Esophagus (tissue), 2 donors: ENCODE data around the gene CPNE6. TPM values are rescaled to one million over a fixed set of nuclear protein-coding genes. Genes with fewer than 3 reads are reported as not detected.

ENCODE experiments used
- H3K27ac ChIP-seq, 2 donors: one replicate each; pipeline ENCODE4 v1.5.1; 2013; ENCODE audit warnings: low read depth in 2 of 2, mild to moderate bottlenecking in 2 of 2, inconsistent platforms in 1 of 2, low read length in 1 of 2, moderate library complexity in 1 of 2
- H3K27me3 ChIP-seq, 2 donors: one replicate each; pipeline ENCODE4 v1.6.1; 2013; ENCODE audit warnings: low read length in 2 of 2, control low read depth in 1 of 2, mild to moderate bottlenecking in 1 of 2; ENCODE audit not compliant: insufficient read depth in 2 of 2, control insufficient read depth in 1 of 2
- H3K36me3 ChIP-seq, 2 donors: one replicate each; pipeline ENCODE4 v1.6.1; 2013; ENCODE audit warnings: low read length in 1 of 2; ENCODE audit not compliant: control insufficient read depth in 2 of 2, insufficient read depth in 2 of 2
- H3K4me1 ChIP-seq, 2 donors: one replicate each; pipeline ENCODE4 v1.6.1; 2013; ENCODE audit warnings: low read length in 1 of 2; ENCODE audit not compliant: control insufficient read depth in 2 of 2, insufficient read depth in 2 of 2
- H3K4me3 ChIP-seq, 2 donors: one replicate each; pipeline ENCODE4 v1.5.1; 2013; ENCODE audit warnings: low read length in 2 of 2, mild to moderate bottlenecking in 2 of 2, low read depth in 1 of 2, moderate library complexity in 1 of 2
- H3K9me3 ChIP-seq, 2 donors: one replicate each; pipeline ENCODE4 v1.6.1; 2013; ENCODE audit warnings: mild to moderate bottlenecking in 2 of 2, low read depth in 1 of 2, low read length in 1 of 2, moderate library complexity in 1 of 2; ENCODE audit not compliant: control insufficient read depth in 2 of 2, insufficient read depth in 1 of 2
- WGBS, 2 donors: extraction: QIAGEN DNeasy Blood & Tissue Kit; methylation state at CpG; one replicate each; pipeline ENCODE4 v1.1.7; 2013; 5-methylcytosine and 5-hydroxymethylcytosine counted together
- polyA plus RNA-seq, 2 donors: library from polyadenylated mRNA; stranded (reverse); fragments of 200-250 nt; gene quantifications; one replicate each; pipeline ENCODE4 v1.2.3, GENCODE V29; 2013
- donor health status: healthy with polysubstance abuse.
- donor health status: Bipolar disorder and iron deficiency.

Gene CPNE6
- polyA plus RNA-seq, 2 donors = 0.06 TPM; not detected in 1

DNA sequence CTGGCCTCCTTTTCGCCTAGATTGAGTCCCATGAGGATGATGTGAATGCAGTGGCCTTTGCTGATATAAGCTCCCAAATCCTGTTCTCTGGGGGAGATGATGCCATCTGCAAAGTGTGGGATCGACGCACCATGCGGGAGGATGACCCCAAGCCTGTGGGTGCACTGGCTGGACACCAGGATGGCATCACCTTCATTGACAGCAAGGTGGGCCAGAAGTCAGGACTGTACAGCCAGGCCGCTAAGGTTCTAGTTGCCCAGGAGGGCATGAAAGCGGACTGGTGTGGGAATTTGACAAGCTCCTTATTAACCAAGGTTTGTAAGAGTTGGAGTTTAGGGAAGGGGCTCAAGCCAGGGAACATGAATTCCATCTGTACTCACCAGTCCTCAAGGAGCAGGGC, 48.3 kb downstream of the CPNE6 start:
- Histone ChIP-seq H3K4me3 (no peak overlapping the region), H3K9me3 (no peaks in the 10 kb centered on the region), H3K27ac (no peak overlapping the region), H3K27me3 (no peaks in the 10 kb centered on the region), H3K4me1 (peaks cover 0 to 2% of the 10 kb centered on the region in 2 donors), H3K36me3 (peaks cover 26 to 40% of the 10 kb centered on the region in 2 donors)
- 98% methylated on average over 6 of the region's 6 CpGs for WGBS, 2 donors

DNA sequence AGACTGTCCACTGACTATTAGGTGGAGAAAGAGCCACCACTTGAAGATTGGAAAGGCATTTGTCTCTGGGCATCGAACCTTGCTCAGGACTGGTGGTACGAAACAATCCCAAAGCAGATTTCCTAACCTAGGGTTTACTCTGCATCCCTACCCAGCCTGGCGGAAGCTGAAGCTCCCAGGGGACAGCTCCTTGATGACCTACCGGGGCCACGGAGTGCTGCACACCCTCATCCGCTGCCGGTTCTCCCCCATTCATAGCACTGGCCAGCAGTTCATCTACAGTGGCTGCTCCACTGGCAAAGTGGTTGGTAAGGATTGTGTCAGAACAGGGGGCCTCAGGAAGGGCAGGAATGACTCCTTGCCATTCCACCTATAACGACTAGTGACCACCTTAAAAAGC, 49.8 kb downstream of the CPNE6 start:
- peaks cover 26 to 40% of the 10 kb centered on the region in 2 donors for H3K36me3 ChIP-seq
- no peaks in the 10 kb centered on the region for H3K4me1 ChIP-seq
- H3K9me3 ChIP-seq = no peaks in the 10 kb centered on the region
- 95 to 97% methylated on average over 8 of the region's 8 CpGs for WGBS, 2 donors
- no peaks in the 10 kb centered on the region for H3K27me3 ChIP-seq
- H3K4me3 ChIP-seq = no peak overlapping the region
- H3K27ac ChIP-seq = no peak overlapping the region

- no peaks in the 10 kb centered on the region for H3K9me3 ChIP-seq
- no peaks in the 10 kb centered on the region for H3K4me1 ChIP-seq
- WGBS, 2 donors = 97 to 98% methylated on average over 4 of the region's 4 CpGs
- H3K27ac ChIP-seq = no peak overlapping the region
- H3K27me3 ChIP-seq = no peaks in the 10 kb centered on the region
- peaks cover 23 to 36% of the 10 kb centered on the region in 2 donors for H3K36me3 ChIP-seq
- H3K4me3 ChIP-seq = no peak overlapping the region
Measured at GRCh38 chr14:24122416-24122815, 51.1 kb downstream of the CPNE6 start.

- Histone ChIP-seq H3K36me3 (peaks cover 21 to 34% of the 10 kb centered on the region in 2 donors), H3K4me3 (no peak overlapping the region), H3K4me1 (no peaks in the 10 kb centered on the region), H3K9me3 (no peaks in the 10 kb centered on the region), H3K27me3 (no peaks in the 10 kb centered on the region), H3K27ac (no peak overlapping the region)
- 90 to 92% methylated on average over 8 of the region's 8 CpGs for WGBS, 2 donors
Measured at GRCh38 chr14:24122898-24123297, 51.5 kb downstream of the CPNE6 start.

GRCh38 chr14:24123424-24124417, 52.4 kb downstream of the CPNE6 start:
- no peak overlapping the region for H3K4me3 ChIP-seq
- peaks cover 14 to 30% of the 10 kb centered on the region in 2 donors for H3K36me3 ChIP-seq
- H3K4me1 ChIP-seq = no peaks in the 10 kb centered on the region
- H3K27ac ChIP-seq = no peak overlapping the region
- no peaks in the 10 kb centered on the region for H3K9me3 ChIP-seq
- WGBS, 2 donors = 83 to 84% methylated on average over 9 of the region's 9 CpGs
- H3K27me3 ChIP-seq = no peaks in the 10 kb centered on the region

DNA sequence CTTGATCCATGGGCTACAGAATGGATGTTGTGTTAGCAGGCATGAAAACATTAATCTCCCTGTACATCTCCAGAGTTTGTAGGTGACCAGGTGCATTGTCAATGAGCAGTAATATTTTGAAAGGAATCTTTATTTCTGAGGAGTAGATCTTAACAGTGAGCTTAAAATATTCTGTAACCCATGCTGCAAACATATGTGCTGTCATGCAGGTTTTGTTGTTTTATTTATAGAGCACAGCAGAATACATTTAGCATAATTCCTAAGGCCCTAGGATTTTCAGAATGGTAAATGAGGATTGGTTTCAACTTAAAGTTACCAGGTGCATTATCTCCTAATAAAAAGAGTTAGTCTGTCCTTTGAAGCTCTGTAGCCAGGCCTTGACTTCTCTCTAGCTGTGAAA, 55.6 kb downstream of the CPNE6 start:
- Histone ChIP-seq H3K36me3 (peaks cover 8 to 11% of the 10 kb centered on the region in 2 donors), H3K4me1 (peaks cover 0 to 5% of the 10 kb centered on the region in 2 donors), H3K4me3 (no peak overlapping the region), H3K27ac (no peak overlapping the region), H3K27me3 (no peaks in the 10 kb centered on the region), H3K9me3 (no peaks in the 10 kb centered on the region)

DNA sequence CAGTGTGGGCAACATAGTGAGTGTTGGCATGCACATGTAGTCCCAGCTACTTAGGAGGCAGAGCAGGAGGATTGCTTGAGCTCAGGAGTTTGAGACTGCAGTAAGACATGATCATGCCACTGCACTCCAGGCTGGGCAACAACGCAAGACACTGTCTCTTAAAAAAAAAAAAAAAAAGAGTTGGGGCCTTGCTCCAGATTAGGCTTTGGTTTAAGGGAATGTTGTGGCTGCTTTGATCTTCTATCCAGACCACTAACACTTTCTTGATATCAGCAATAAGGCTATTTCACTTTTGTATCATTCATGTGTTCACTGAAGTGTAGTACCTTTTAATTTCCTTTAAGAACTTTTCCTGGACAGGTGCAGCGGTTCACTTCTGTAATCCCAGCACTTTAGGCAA, 56.3 kb downstream of the CPNE6 start:
- H3K4me1 ChIP-seq = peaks cover 0 to 5% of the 10 kb centered on the region in 2 donors
- H3K27me3 ChIP-seq = no peaks in the 10 kb centered on the region
- peaks cover 6 to 10% of the 10 kb centered on the region in 2 donors for H3K36me3 ChIP-seq
- H3K27ac ChIP-seq = no peak overlapping the region
- 80 to 95% methylated on average over 2 of the region's 2 CpGs for WGBS, 2 donors
- H3K4me3 ChIP-seq = no peak overlapping the region
- no peaks in the 10 kb centered on the region for H3K9me3 ChIP-seq

Other genes with a start within 250 kb of the CPNE6 start
- 10 to 100 TPM; 39.2 to 56.4 TPM for gene DHRS4, start 117.8 kb upstream of the CPNE6 start, polyA plus RNA-seq
- gene DHRS4L2, start 82.6 kb upstream of the CPNE6 start, polyA plus RNA-seq = 10 to 100 TPM; 32.9 to 43.5 TPM
- 1 to 10 TPM in 1 of 2 donors, under 1 TPM in 1; 0.55 to 2.3 TPM for gene CARMIL3, start 19.6 kb upstream of the CPNE6 start, polyA plus RNA-seq
- 10 to 100 TPM; 10.1 to 29.2 TPM for gene PCK2, start 22.7 kb downstream of the CPNE6 start, polyA plus RNA-seq
- 10 to 100 TPM; 21.5 to 41.6 TPM for gene DCAF11, start 43.2 kb downstream of the CPNE6 start, polyA plus RNA-seq
- 1 to 10 TPM in 1 of 2 donors, under 1 TPM in 1; 0.86 to 1.4 TPM for gene NRL, start 43.4 kb downstream of the CPNE6 start, polyA plus RNA-seq
- gene FITM1, start 59.1 kb downstream of the CPNE6 start, polyA plus RNA-seq = 1 to 10 TPM in 1 of 2 donors, under 1 TPM in 1; 0.60 to 1.1 TPM
- 100 to 1,000 TPM; 146 to 198 TPM for gene PSME1, start 64.6 kb downstream of the CPNE6 start, polyA plus RNA-seq
- 10 to 100 TPM; 24.5 to 26.6 TPM for gene EMC9, start 70.0 kb downstream of the CPNE6 start, polyA plus RNA-seq
- 100 to 1,000 TPM; 143 to 233 TPM for gene PSME2, start 75.0 kb downstream of the CPNE6 start, polyA plus RNA-seq
- 10 to 100 TPM; 27.4 to 70.6 TPM for gene RNF31, start 75.9 kb downstream of the CPNE6 start, polyA plus RNA-seq
- 10 to 100 TPM; 35.0 to 43.5 TPM for gene IRF9, start 89.7 kb downstream of the CPNE6 start, polyA plus RNA-seq
- 1 to 10 TPM; 3.9 to 10.0 TPM for gene REC8, start 100.5 kb downstream of the CPNE6 start, polyA plus RNA-seq
- gene IPO4, start 117.3 kb downstream of the CPNE6 start, polyA plus RNA-seq = 10 to 100 TPM; 12.3 to 23.5 TPM
- gene TM9SF1, start 123.9 kb downstream of the CPNE6 start, polyA plus RNA-seq = 10 to 100 TPM; 10.0 to 25.8 TPM
- under 1 TPM in 1 of 2 donors, not detected in 1; 0.10 TPM for gene TSSK4, start 134.1 kb downstream of the CPNE6 start, polyA plus RNA-seq
- gene CHMP4A, start 141.9 kb downstream of the CPNE6 start, polyA plus RNA-seq = 10 to 100 TPM; 37.0 to 65.7 TPM
- gene MDP1, start 144.5 kb downstream of the CPNE6 start, polyA plus RNA-seq = 10 to 100 TPM; 12.1 to 12.8 TPM
- 100 to 1,000 TPM; 116 to 220 TPM for gene NEDD8, start 160.8 kb downstream of the CPNE6 start, polyA plus RNA-seq
- 10 to 100 TPM; 24.5 to 35.0 TPM for gene GMPR2, start 161.4 kb downstream of the CPNE6 start, polyA plus RNA-seq
- gene TINF2, start 171.1 kb downstream of the CPNE6 start, polyA plus RNA-seq = 10 to 100 TPM; 49.2 to 49.8 TPM
- gene TGM1, start 191.6 kb downstream of the CPNE6 start, polyA plus RNA-seq = 100 to 1,000 TPM; 609 to 890 TPM
- 100 to 1,000 TPM; 117 to 135 TPM for gene RABGGTA, start 200.0 kb downstream of the CPNE6 start, polyA plus RNA-seq
- gene DHRS1, start 228.2 kb downstream of the CPNE6 start, polyA plus RNA-seq = 10 to 100 TPM; 92.6 to 97.6 TPM
- 10 to 100 TPM in 1 of 2 donors, 1 to 10 TPM in 1; 9.3 to 10.8 TPM for gene NOP9, start 228.3 kb downstream of the CPNE6 start, polyA plus RNA-seq
- gene CIDEB, start 236.4 kb downstream of the CPNE6 start, polyA plus RNA-seq = 10 to 100 TPM; 24.3 TPM
- 10 to 100 TPM; 11.6 to 30.4 TPM for gene LTB4R2, start 238.6 kb downstream of the CPNE6 start, polyA plus RNA-seq
- 10 to 100 TPM; 63.3 to 73.6 TPM for gene LTB4R, start 239.9 kb downstream of the CPNE6 start, polyA plus RNA-seq